GM23338 (cell line): Measurements from ENCODE around the gene MPP3. TPM values are rescaled to one million over a fixed set of nuclear protein-coding genes. Genes with fewer than 3 reads are reported as not detected.

ENCODE experiments used
- ATAC-seq: fragments of 200-7000 bp; cut with Tn5 transposase; 3 replicates; pipeline ENCODE4 v1.9.1; 2020
- DNase-seq: peaks from one replicate; pipeline ENCODE4 v3.0.0-alpha.2; 2015; ENCODE audit warnings: low spot score
- H2AFZ ChIP-seq: fragments of 200-600 bp; sonication (generic); 2 replicates; pipeline ENCODE4 v1.8.0; 2016; ENCODE audit warnings: antibody characterized with exemption, mild to moderate bottlenecking, moderate library complexity
- H3F3A ChIP-seq: fragments of 200-600 bp; sonication (generic); replicated peaks from 2 replicates; pipeline ENCODE4 v1.8.0; 2017; ENCODE audit warnings: antibody characterized with exemption, mixed run types, low read depth
- H3K27ac ChIP-seq: fragments of 200-600 bp; sonication (generic); 2 replicates; pipeline ENCODE4 v1.6.1; 2016; ENCODE audit warnings: low read depth
- H3K27me3 ChIP-seq: fragments of 200-600 bp; sonication (generic); 2 replicates; pipeline ENCODE4 v1.8.0; 2016; ENCODE audit warnings: mild to moderate bottlenecking, mixed run types, moderate library complexity; ENCODE audit not compliant: insufficient read depth
- H3K36me3 ChIP-seq: fragments of 200-600 bp; sonication (generic); 2 replicates; pipeline ENCODE4 v1.8.0; 2016; ENCODE audit warnings: mild to moderate bottlenecking; ENCODE audit not compliant: insufficient read depth
- H3K4me1 ChIP-seq: fragments of 200-600 bp; sonication (generic); 2 replicates; pipeline ENCODE4 v1.8.0; 2016; ENCODE audit warnings: mild to moderate bottlenecking, moderate library complexity; ENCODE audit not compliant: insufficient read depth
- H3K4me2 ChIP-seq: fragments of 200-600 bp; sonication (generic); 2 replicates; pipeline ENCODE4 v1.7.1; 2017; ENCODE audit warnings: mixed run types
- H3K4me3 ChIP-seq: fragments of 200-600 bp; sonication (generic); 2 replicates; pipeline ENCODE4 v1.6.1; 2016; ENCODE audit warnings: mixed run types
- H3K79me2 ChIP-seq: fragments of 200-600 bp; sonication (generic); replicated peaks from 2 replicates; pipeline ENCODE4 v1.8.0; 2017; ENCODE audit warnings: mild to moderate bottlenecking; ENCODE audit not compliant: insufficient read depth
- H3K9me2 ChIP-seq: fragments of 200-600 bp; sonication (generic); 2 replicates; pipeline ENCODE4 v1.8.0; 2017; ENCODE audit not compliant: insufficient read depth
- H4K20me1 ChIP-seq: fragments of 200-600 bp; sonication (generic); replicated peaks from 2 replicates; pipeline ENCODE4 v1.8.0; 2017; ENCODE audit warnings: mild to moderate bottlenecking; ENCODE audit not compliant: insufficient read depth
- H3K27ac Mint-ChIP-seq: 2 replicates; pipeline ENCODE4 v1.8.0; 2020; ENCODE audit warnings: inconsistent platforms, mild to moderate bottlenecking, moderate library complexity, mixed read lengths
- H3K27me3 Mint-ChIP-seq: 3 replicates; pipeline ENCODE4 v1.8.0; 2022; ENCODE audit warnings: low read depth, mild to moderate bottlenecking, moderate library complexity, mixed read lengths, inconsistent platforms; ENCODE audit not compliant: insufficient read depth, poor library complexity
- H3K36me3 Mint-ChIP-seq: 3 replicates; pipeline ENCODE4 v1.8.0; 2021; ENCODE audit warnings: low read depth, mild to moderate bottlenecking, inconsistent platforms, moderate library complexity, mixed read lengths
- H3K4me1 Mint-ChIP-seq: 3 replicates; pipeline ENCODE4 v1.8.0; 2020; ENCODE audit warnings: mild to moderate bottlenecking, inconsistent platforms, mixed read lengths
- H3K4me3 Mint-ChIP-seq: 3 replicates; pipeline ENCODE4 v1.8.0; 2021; ENCODE audit warnings: moderate library complexity, mild to moderate bottlenecking, inconsistent platforms, mixed read lengths
- H3K9me3 Mint-ChIP-seq: 3 replicates; pipeline ENCODE4 v1.8.0; 2020; ENCODE audit warnings: moderate library complexity, mild to moderate bottlenecking, inconsistent platforms, mixed read lengths
- CREB1 ChIP-seq: fragments of 250-450 bp; sonication (Bioruptor Pico); IDR thresholded peaks from 2 replicates; pipeline ENCODE4 v1.5.0; 2020; ENCODE audit warnings: low read depth, mild to moderate bottlenecking, moderate library complexity
- CTCF ChIP-seq, 2 experiments: fragments of 200-600 bp in 1 of 2; sonication (generic) in 1 of 2; conservative IDR thresholded peaks; 2 replicates each; pipeline versions ENCODE4 v1.5.1 to v1.6.1; 2016 to 2017; ENCODE audit warnings: antibody characterized with exemption in 2 of 2, low read depth in 2 of 2, mild to moderate bottlenecking in 2 of 2, moderate library complexity in 1 of 2
- ETS1 ChIP-seq: IDR thresholded peaks from 2 replicates; pipeline ENCODE4 v1.6.1; 2016; ENCODE audit warnings: antibody characterized with exemption
- EZH2 ChIP-seq: fragments of 200-600 bp; sonication (generic); IDR thresholded peaks from one replicate; pipeline ENCODE4 v1.8.0; 2017; ENCODE audit warnings: antibody characterized with exemption, mild to moderate bottlenecking, low read depth; ENCODE audit not compliant: unreplicated experiment
- EZH2phosphoT487 ChIP-seq: fragments of 200-600 bp; sonication (generic); IDR thresholded peaks from one replicate; pipeline ENCODE4 v1.8.1; 2018; ENCODE audit warnings: antibody characterized with exemption; ENCODE audit not compliant: unreplicated experiment
- JUNB ChIP-seq: IDR thresholded peaks from one replicate; pipeline ENCODE4 v1.6.1; 2016; ENCODE audit warnings: antibody characterized with exemption; ENCODE audit not compliant: unreplicated experiment
- NANOG ChIP-seq: IDR thresholded peaks from 2 replicates; pipeline ENCODE4 v1.6.1; 2016; ENCODE audit warnings: antibody characterized with exemption, borderline replicate concordance
- POLR2AphosphoS5 ChIP-seq: IDR thresholded peaks from 2 replicates; pipeline ENCODE4 v1.6.1; 2016; ENCODE audit warnings: antibody characterized with exemption, low read depth
- REST ChIP-seq: IDR thresholded peaks from one replicate; pipeline ENCODE4 v1.6.1; 2018; ENCODE audit warnings: antibody characterized with exemption; ENCODE audit not compliant: unreplicated experiment
- STAT1 ChIP-seq: IDR thresholded peaks from one replicate; pipeline ENCODE4 v1.6.1; 2016; ENCODE audit warnings: antibody characterized with exemption; ENCODE audit not compliant: unreplicated experiment
- ZNF114 ChIP-seq: fragments of 250-450 bp; sonication (Bioruptor Pico); IDR thresholded peaks from 2 replicates; pipeline ENCODE4 v1.5.0; 2020; ENCODE audit warnings: mild to moderate bottlenecking, moderate library complexity
- ZNF331 ChIP-seq: fragments of 250-450 bp; sonication (Bioruptor Pico); IDR thresholded peaks from 2 replicates; pipeline ENCODE4 v1.5.0; 2020; ENCODE audit warnings: low read depth, mild to moderate bottlenecking, moderate library complexity
- ZNF462 ChIP-seq: fragments of 250-450 bp; sonication (Bioruptor Pico); IDR thresholded peaks from 2 replicates; pipeline ENCODE4 v1.5.0; 2020; ENCODE audit warnings: mild to moderate bottlenecking, moderate library complexity
- polyA plus RNA-seq: library from polyadenylated mRNA; unstranded; fragments of >200 nt; fragmentation: Nextera tagmentation; extraction: Ambion mirVana; gene quantifications from 2 replicates; pipeline ENCODE4 v1.2.1, GENCODE V29; 2016
- total RNA-seq: library from RNA; depleted of rRNA; stranded (reverse); fragments of >200 nt; shearing (Covaris generic); gene quantifications from 2 replicates; pipeline ENCODE4 v1.2.3, GENCODE V29; 2014

Gene MPP3
- total and polyA plus RNA-seq, 2 experiments from 2014 or later, result 6.6 to 7.4 TPM

DNA sequence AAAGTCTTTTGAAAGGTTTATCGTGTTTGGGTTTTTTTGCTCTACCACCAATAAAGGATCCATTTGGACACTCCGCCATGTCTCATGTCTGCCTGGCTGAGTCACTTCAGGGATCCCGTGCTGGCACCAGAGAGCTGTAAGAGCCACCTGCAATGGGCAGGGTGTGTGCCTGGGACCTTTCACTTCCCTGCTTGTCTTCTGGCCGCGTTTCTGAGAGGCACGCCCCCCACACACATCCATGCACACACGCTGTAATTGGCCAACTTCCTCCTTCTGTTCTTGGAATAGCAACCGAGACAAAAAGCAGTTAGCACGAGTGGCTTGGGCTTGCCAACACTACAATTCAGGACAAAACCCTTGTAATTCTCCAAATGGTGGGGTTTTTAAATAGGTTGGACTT, 64.6 kb downstream of the MPP3 start (continued):
- TF ChIP-seq EZH2phosphoT487, result no peak

DNA sequence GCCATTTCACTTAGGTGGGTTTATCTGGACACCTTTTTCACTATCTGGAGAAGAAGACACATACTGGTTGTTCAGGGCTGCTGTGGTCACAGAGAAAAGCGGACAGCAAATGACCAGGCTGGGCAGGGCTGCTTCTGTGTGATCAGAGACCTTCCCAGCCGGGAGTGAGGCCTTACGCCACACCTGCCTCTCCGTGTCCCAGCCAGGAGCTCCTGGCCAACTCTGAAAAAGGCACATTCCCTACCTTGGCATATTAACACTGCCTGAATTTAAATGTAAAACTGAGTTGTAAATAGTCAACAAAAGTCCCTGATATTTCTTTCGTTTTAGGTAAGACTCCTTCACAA, 65.3 kb downstream of the MPP3 start:
- H3K4me1 Mint-ChIP-seq, result no peaks in the 10 kb centered on the region; the same call in 2 of the 3 replicates
- Histone ChIP-seq H3K4me3 (no peak overlapping the region), H3K36me3 (no peaks in the 10 kb centered on the region), H3K9me2 (no peaks in the 10 kb centered on the region), H3K27ac (no peak overlapping the region), H3K79me2 (no peaks in the 10 kb centered on the region), H2AFZ (no peak overlapping the region), H3K4me2 (no peak overlapping the region), H4K20me1 (no peaks in the 10 kb centered on the region), H3K4me1 (no peaks in the 10 kb centered on the region), H3F3A (no peaks in the 10 kb centered on the region), H3K27me3 (no peaks in the 10 kb centered on the region)
- no peak overlapping the region for H3K27ac Mint-ChIP-seq
- no peak for ATAC-seq
- H3K27me3 Mint-ChIP-seq, result peaks cover 5% of the 10 kb centered on the region
- no peak for DNase-seq
- TF ChIP-seq ETS1, result no peak
- no peak for TF ChIP-seq EZH2phosphoT487
- no peak for TF ChIP-seq ZNF114
- no peak for TF ChIP-seq ZNF331 (CRISPR knock-in tag)
- no peak for TF ChIP-seq ZNF462
- no peak for TF ChIP-seq CTCF (conservative IDR thresholded peaks at IDR 0.05; ENCODE audit: low read depth in 2 of 2)
- no peak for TF ChIP-seq NANOG
- no peak for TF ChIP-seq POLR2AphosphoS5
- no peak for TF ChIP-seq JUNB
- no peak for TF ChIP-seq CREB1 (CRISPR knock-in tag)
- TF ChIP-seq STAT1, result no peak
- no peak for TF ChIP-seq EZH2
- TF ChIP-seq REST, result no peak
- H3K4me3 Mint-ChIP-seq, result no peak overlapping the region
- H3K9me3 Mint-ChIP-seq, result no peaks in the 10 kb centered on the region
- H3K36me3 Mint-ChIP-seq, result peaks cover 22% of the 10 kb centered on the region
